NB4 (cell line): ENCODE data around the gene KDM8.

Experiments used
- DNase-seq: peaks from one replicate; pipeline ENCODE4 v3.0.0; 2010; ENCODE audit warnings: low read depth
- H3K4me3 ChIP-seq: one replicate; pipeline ENCODE4 v1.5.1; 2011; ENCODE audit warnings: mild to moderate bottlenecking, low read depth, low read length, moderate library complexity
- CTCF ChIP-seq: IDR thresholded peaks from one replicate; pipeline ENCODE4 v1.5.1; 2012; ENCODE audit warnings: low read depth, low read length
- MAX ChIP-seq: IDR thresholded peaks from 2 replicates; pipeline ENCODE4 v1.6.1; 2011; ENCODE audit warnings: low read depth, low read length
- MYC ChIP-seq: IDR thresholded peaks from 2 replicates; pipeline ENCODE4 v1.6.1; 2011; ENCODE audit warnings: low read depth, low read length
- POLR2A ChIP-seq: IDR thresholded peaks from 2 replicates; pipeline ENCODE4 v1.6.1; 2011; ENCODE audit warnings: mild to moderate bottlenecking; ENCODE audit not compliant: insufficient read length; ENCODE audit errors: extremely low read depth

The KDM8 gene

GRCh38 chr16:27220527-27220926, 17.2 kb downstream of the KDM8 start:
- TF ChIP-seq MAX (no peak), CTCF (no peak), MYC (no peak), POLR2A (no peak)
- H3K4me3 ChIP-seq: no peak overlapping the region
- DNase-seq: no peak

GRCh38 chr16:27220991-27221390, 17.7 kb downstream of the KDM8 start:
- no peak overlapping the region for H3K4me3 ChIP-seq
- TF ChIP-seq MYC (no peak), CTCF (no peak), POLR2A (no peak), MAX (no peak)
- DNase-seq: no peak

GRCh38 chr16:27221576-27222248, 18.4 kb downstream of the KDM8 start:
- no peak for DNase-seq
- TF ChIP-seq POLR2A (no peak), CTCF (no peak), MYC (no peak), MAX (no peak)
- no peak overlapping the region for H3K4me3 ChIP-seq

- no peak overlapping the region for H3K4me3 ChIP-seq
- DNase-seq: no peak
Measured at GRCh38 chr16:27222249-27223225, 19.2 kb downstream of the KDM8 start.

More at GRCh38 chr16:27222249-27223225, 19.2 kb downstream of the KDM8 start:
- TF ChIP-seq MYC: no peak
- no peak for TF ChIP-seq CTCF
- no peak for TF ChIP-seq POLR2A
- no peak for TF ChIP-seq MAX
